ENCODE measurements around the gene SH3BP2. TPM values are rescaled to one million over a fixed set of nuclear protein-coding genes. Genes with fewer than 3 reads are reported as not detected.
A peak's percentile ranks its signal among the peaks of the same experiment; 100 is the strongest.

The SH3BP2 gene
- total RNA-seq, 1 donor from 2014 or later, result 85.3 TPM

DNA sequence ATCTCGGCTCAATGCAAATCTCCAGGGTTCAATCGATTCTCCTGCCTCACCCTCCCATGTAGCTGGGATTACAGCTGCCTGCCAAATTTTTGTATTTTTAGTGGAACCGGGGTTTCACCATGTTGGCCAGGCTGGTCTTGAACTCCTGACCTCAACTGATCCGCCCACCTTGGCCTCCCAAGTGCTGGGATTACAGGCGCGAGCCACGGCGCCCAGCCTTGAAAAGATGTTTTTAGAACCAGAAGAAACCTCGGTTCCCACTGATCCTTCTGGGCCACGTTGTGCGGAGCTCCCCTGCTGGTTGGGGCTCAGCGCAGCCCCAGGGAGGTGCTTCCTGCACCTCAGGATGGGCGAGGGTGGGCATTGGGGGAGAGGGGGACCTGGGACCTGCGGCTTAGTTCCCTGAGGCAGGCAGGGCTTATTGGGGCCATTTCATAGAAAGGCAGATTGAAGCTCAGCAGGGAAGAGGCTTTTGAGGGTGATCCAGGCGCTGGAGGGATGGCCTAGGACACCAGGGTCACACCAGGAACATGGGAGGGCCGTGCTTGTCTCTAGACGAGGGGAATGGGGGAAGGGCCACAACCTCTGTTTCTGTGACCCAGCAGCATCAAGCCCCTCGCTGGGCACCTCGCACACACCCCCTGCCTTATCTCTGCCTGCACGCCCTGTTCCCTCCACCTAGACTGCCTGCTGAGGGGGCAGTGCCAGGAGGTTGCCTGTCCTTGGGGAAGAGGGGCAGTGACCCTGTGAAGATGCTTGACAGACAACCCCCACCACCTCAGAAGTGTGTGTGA is 44.4 kb downstream of the SH3BP2 start:
- DNase-seq, result no peak
- H3K27me3 Mint-ChIP-seq (ENCODE audit: unreplicated experiment), result peaks cover 4% of the 10 kb centered on the region
- H3K36me3 Mint-ChIP-seq (ENCODE audit: unreplicated experiment), result peaks cover 4% of the 10 kb centered on the region
- H3K9me3 Mint-ChIP-seq (ENCODE audit: unreplicated experiment), result peaks cover 6% of the 10 kb centered on the region
- no peak overlapping the region for H3K27ac Mint-ChIP-seq (ENCODE audit: unreplicated experiment)
- no peak overlapping the region for H3K4me3 Mint-ChIP-seq (ENCODE audit: unreplicated experiment)
- no peak for TF ChIP-seq CTCF (IDR thresholded peaks at IDR 0.05; ENCODE audit: partially characterized antibody, unreplicated experiment)
- no peaks in the 10 kb centered on the region for H3K4me1 Mint-ChIP-seq (ENCODE audit: low read depth, unreplicated experiment)

GRCh38 chr4:2837904-2838496 is 45.1 kb downstream of the SH3BP2 start:
- DNase-seq, result no peak

DNA sequence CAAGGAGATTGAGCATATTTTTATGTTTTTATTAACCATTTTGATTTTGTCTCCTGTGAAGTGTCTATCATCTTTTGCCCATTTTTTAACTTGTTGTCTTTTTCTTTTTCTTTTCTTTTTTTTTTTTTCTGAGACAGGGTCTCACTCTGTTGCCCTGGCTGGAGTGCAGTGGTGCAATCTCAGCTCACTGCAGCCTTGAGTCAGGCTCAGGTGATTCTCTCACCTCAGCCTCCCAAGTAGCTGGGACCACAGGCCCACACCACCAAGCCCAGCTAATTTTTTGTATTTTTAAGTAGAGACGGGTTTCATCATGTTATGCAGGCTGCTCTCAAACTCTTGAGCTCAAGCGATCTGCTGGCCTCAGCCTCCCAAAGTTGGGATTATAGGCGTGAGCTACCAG is 46.2 kb downstream of the SH3BP2 start:
- DNase-seq, result no peak
- H3K9me3 Mint-ChIP-seq (ENCODE audit: unreplicated experiment), result peaks cover 11% of the 10 kb centered on the region
- no peak for TF ChIP-seq CTCF (IDR thresholded peaks at IDR 0.05; ENCODE audit: partially characterized antibody, unreplicated experiment)
- peaks cover 4% of the 10 kb centered on the region for H3K36me3 Mint-ChIP-seq (ENCODE audit: unreplicated experiment)
- no peak overlapping the region for H3K27ac Mint-ChIP-seq (ENCODE audit: unreplicated experiment)
- peaks cover 5% of the 10 kb centered on the region for H3K4me1 Mint-ChIP-seq (ENCODE audit: low read depth, unreplicated experiment)
- H3K4me3 Mint-ChIP-seq (ENCODE audit: unreplicated experiment), result no peak overlapping the region
- H3K27me3 Mint-ChIP-seq (ENCODE audit: unreplicated experiment), result peaks cover 4% of the 10 kb centered on the region

More at GRCh38 chr4:2837904-2838496, 45.1 kb downstream of the SH3BP2 start:
- Mint-ChIP-seq H3K27ac (ENCODE audit: unreplicated experiment) (no peak overlapping the region), H3K36me3 (ENCODE audit: unreplicated experiment) (peaks cover 4% of the 10 kb centered on the region), H3K4me3 (ENCODE audit: unreplicated experiment) (no peak overlapping the region), H3K27me3 (ENCODE audit: unreplicated experiment) (peaks cover 4% of the 10 kb centered on the region), H3K4me1 (ENCODE audit: low read depth, unreplicated experiment) (peaks cover 5% of the 10 kb centered on the region), H3K9me3 (ENCODE audit: unreplicated experiment) (peaks cover 11% of the 10 kb centered on the region)
- TF ChIP-seq CTCF (IDR thresholded peaks at IDR 0.05; ENCODE audit: partially characterized antibody, unreplicated experiment), result no peak

- Mint-ChIP-seq H3K27me3 (ENCODE audit: unreplicated experiment) (peaks cover 6% of the 10 kb centered on the region), H3K9me3 (ENCODE audit: unreplicated experiment) (peaks cover 19% of the 10 kb centered on the region), H3K4me3 (ENCODE audit: unreplicated experiment) (peak overlapping the region; percentile 81), H3K4me1 (ENCODE audit: low read depth, unreplicated experiment) (peaks cover 17% of the 10 kb centered on the region), H3K36me3 (ENCODE audit: unreplicated experiment) (peaks cover 4% of the 10 kb centered on the region), H3K27ac (ENCODE audit: unreplicated experiment) (peak overlapping the region; percentile 88)
- DNase-seq, result no peak
- TF ChIP-seq CTCF (IDR thresholded peaks at IDR 0.05; ENCODE audit: partially characterized antibody, unreplicated experiment), result no peak
These were observed 49.9 kb downstream of the SH3BP2 start for GRCh38 chr4:2842687-2843262.
